Measurements from ENCODE around the gene SH3BP2.

GRCh38 chr4:2827874-2828751 lies 35.2 kb downstream of the SH3BP2 start:
- TF ChIP-seq CTCF (IDR thresholded peaks at IDR 0.05) (no peak), POLR2A (IDR thresholded peaks at IDR 0.05) (no peak)
